Endothelial cell of umbilical vein (primary cell): Measurements from ENCODE around the gene MIF4GD. TPM values are rescaled to one million over a fixed set of nuclear protein-coding genes. Genes with fewer than 3 reads are reported as not detected.

ENCODE experiments used
- BruUV-seq: library from RNA; stranded (reverse); fragments of 400-500 nt; replicated peaks from 2 replicates; lab custom pipeline; 2021; lab: Mats Ljungman, UMichigan
- CTCF ChIA-PET: fragments of 300-600, 350-600 bp; sonication (Branson Sonifier 250); formaldehyde crosslinking; loops from one replicate; lab custom pipeline; 2021; ENCODE audit warnings: antibody characterized with exemption, inconsistent platforms; lab: Charles Lee
- POLR2A ChIA-PET: fragments of 300-600, 350-600 bp; sonication (Branson Sonifier 250); formaldehyde crosslinking; loops from one replicate; lab custom pipeline; 2021; ENCODE audit warnings: antibody characterized with exemption, inconsistent platforms; lab: Charles Lee
- DNase-seq: peaks from one replicate; pipeline ENCODE4 v3.0.0-alpha.2; 2011; ENCODE audit warnings: low read depth, low spot score
- FAIRE-seq: peaks from 2 replicates; lab custom pipeline; 2011; peaks lifted over from hg19 to GRCh38; lab: Jason Lieb, UNC
- H2AFZ ChIP-seq: 2 replicates; pipeline ENCODE4 v1.6.0; 2012; ENCODE audit warnings: low read depth, low read length, control low read depth, inconsistent platforms
- H3K27ac ChIP-seq: 2 replicates; pipeline ENCODE4 v1.5.1; 2011; ENCODE audit warnings: low read depth, mild to moderate bottlenecking, control low read depth, low read length, moderate library complexity; ENCODE audit not compliant: insufficient read depth
- H3K27me3 ChIP-seq, 2 experiments: 2 replicates each; pipeline versions ENCODE4 v1.6.0 to v1.6.1; 2011; ENCODE audit warnings: low read length in 2 of 2, mixed read lengths in 1 of 2; ENCODE audit not compliant: control insufficient read depth in 2 of 2, insufficient read depth in 2 of 2
- H3K36me3 ChIP-seq, 2 experiments: 2 replicates in 1 of 2; 3 replicates in 1 of 2; pipeline ENCODE4 v1.5.1; 2011; ENCODE audit warnings: low read length in 2 of 2, mild to moderate bottlenecking in 1 of 2, moderate library complexity in 1 of 2; ENCODE audit not compliant: control insufficient read depth in 2 of 2, insufficient read depth in 2 of 2; ENCODE audit errors: extremely low read depth in 1 of 2
- H3K4me1 ChIP-seq: 3 replicates; pipeline ENCODE4 v1.5.1; 2011; ENCODE audit warnings: mild to moderate bottlenecking, low read length; ENCODE audit not compliant: control insufficient read depth, insufficient read depth; ENCODE audit errors: extremely low read depth
- H3K4me2 ChIP-seq: 2 replicates; pipeline ENCODE4 v1.6.1; 2011; ENCODE audit warnings: low read length, control low read depth, mixed read lengths; ENCODE audit not compliant: insufficient read depth
- H3K4me3 ChIP-seq, 3 experiments: fragments of 200-600 bp in 1 of 3; sonication (generic), shearing (Covaris generic) in 1 of 3; replicated peaks in 1 of 3; 2 replicates each; pipeline ENCODE4 v1.5.1; 2011 to 2016; ENCODE audit warnings: control low read depth in 3 of 3, low read length in 3 of 3, mild to moderate bottlenecking in 2 of 3, inconsistent platforms in 1 of 3, low read depth in 1 of 3, moderate library complexity in 1 of 3; ENCODE audit not compliant: insufficient read depth in 1 of 3
- H3K79me2 ChIP-seq: 2 replicates; pipeline ENCODE4 v1.6.0; 2012; ENCODE audit warnings: low read length, inconsistent platforms; ENCODE audit not compliant: control insufficient read depth, insufficient read depth
- H3K9ac ChIP-seq: replicated peaks from 2 replicates; pipeline ENCODE3; 2011; ENCODE audit warnings: low read length, control low read depth; ENCODE audit not compliant: insufficient read depth; ENCODE audit errors: extremely low read depth
- H3K9me1 ChIP-seq: replicated peaks from 3 replicates; pipeline ENCODE4 v1.6.0; 2011; ENCODE audit warnings: mild to moderate bottlenecking, low read length; ENCODE audit not compliant: control insufficient read depth, insufficient read depth; ENCODE audit errors: extremely low read depth
- H3K9me3 ChIP-seq: replicated peaks from 2 replicates; pipeline ENCODE4 v1.5.1; 2012; ENCODE audit warnings: low read length, inconsistent platforms; ENCODE audit not compliant: control insufficient read depth, insufficient read depth
- H4K20me1 ChIP-seq: replicated peaks from 2 replicates; pipeline ENCODE3; 2011; ENCODE audit warnings: mild to moderate bottlenecking, low read length; ENCODE audit not compliant: control insufficient read depth, insufficient read depth; ENCODE audit errors: extremely low read depth
- CTCF ChIP-seq, 2 donors: IDR thresholded peaks; 1 replicate in 1 of 2; 2 replicates in 1 of 2; pipeline ENCODE4 v1.5.1; 2011; ENCODE audit warnings: low read length in 2 of 2, mild to moderate bottlenecking in 2 of 2, moderate library complexity in 2 of 2, control low read depth in 1 of 2, inconsistent platforms in 1 of 2, low read depth in 1 of 2; ENCODE audit not compliant: insufficient read depth in 1 of 2; ENCODE audit errors: extremely low read depth in 1 of 2
- EZH2 ChIP-seq: IDR thresholded peaks from 2 replicates; pipeline ENCODE4 v1.6.1; 2012; ENCODE audit warnings: borderline replicate concordance, low read depth, mild to moderate bottlenecking, moderate library complexity, low read length, inconsistent platforms; ENCODE audit not compliant: severe bottlenecking
- FOS ChIP-seq: IDR thresholded peaks from 2 replicates; pipeline ENCODE4 v1.6.1; 2011; ENCODE audit warnings: mild to moderate bottlenecking, low read length, moderate library complexity, borderline replicate concordance; ENCODE audit not compliant: insufficient read depth
- GATA2 ChIP-seq: IDR thresholded peaks from 2 replicates; pipeline ENCODE4 v1.7.0; 2011; ENCODE audit warnings: low read depth, mild to moderate bottlenecking, moderate library complexity, mixed read lengths, low read length; ENCODE audit not compliant: insufficient read length, insufficient read depth
- JUN ChIP-seq: IDR thresholded peaks from 2 replicates; pipeline ENCODE4 v1.6.1; 2011; ENCODE audit warnings: borderline replicate concordance, low read depth; ENCODE audit not compliant: insufficient read length, insufficient read depth
- MAX ChIP-seq: IDR thresholded peaks from 2 replicates; pipeline ENCODE4 v1.6.1; 2011; ENCODE audit not compliant: insufficient read depth, insufficient read length
- MYC ChIP-seq: IDR thresholded peaks from one replicate; pipeline ENCODE4 v1.6.1; 2011; ENCODE audit warnings: mild to moderate bottlenecking, low read depth, low read length
- POLR2A ChIP-seq: IDR thresholded peaks from 2 replicates; pipeline ENCODE4 v1.6.1; 2012; ENCODE audit warnings: low read depth, mild to moderate bottlenecking, control low read depth, low read length
- POLR2AphosphoS5 ChIP-seq: IDR thresholded peaks from 2 replicates; pipeline ENCODE4 v1.6.1; 2012; ENCODE audit warnings: low read depth, mild to moderate bottlenecking, control low read depth, low read length, moderate library complexity; ENCODE audit not compliant: insufficient read depth
- dilution Hi-C: fragments of 300-500 bp; cut with MboI; formaldehyde crosslinking; loops from one replicate; pipeline ENCODE4 v1.15.0; 2019; ENCODE audit warnings: low sequenced_read_pairs; ENCODE audit not compliant: extremely low pct_ligation_motif_present
- intact Hi-C: fragments of 100-400 bp; cut with micrococcal nuclease; formaldehyde crosslinking; loops from one replicate; pipeline ENCODE4 v1.10.0; 2022
- polyA plus RNA-seq, 4 experiments: library from polyadenylated mRNA; depleted of rRNA in 3 of 4; stranded (reverse) in 3 of 4; unstranded in 1 of 4; fragments of >200 nt; gene quantifications; 2 replicates each; pipeline versions ENCODE4 v1.2.1 to v1.2.3, GENCODE V29; 2011 to 2012; ENCODE audit warnings: missing spikeins in 1 of 4
- total RNA-seq: library from RNA; stranded (reverse); gene quantifications from 2 replicates; pipeline ENCODE4 v1.2.3, GENCODE V29; 2021

MIF4GD gene
- total and polyA plus RNA-seq, 2 donors (not counting 3 experiments of a cell fraction or from before 2014, with no cell fraction given) = 12.4 to 35.7 TPM

- intact Hi-C loops = no loop called here
- POLR2A ChIA-PET = no interaction called here
- CTCF ChIA-PET = interaction anchor here (1.2 to 1.8 kb wide), 4 partner anchors 10 to 117 kb away, joined by 3 to 7 read pairs (median 4); partner anchors contain the start of gene MIF4GD
These were observed 40.0 kb downstream of the MIF4GD start for GRCh38 chr17:75231071-75231470.

More at GRCh38 chr17:75231071-75231470, 40.0 kb downstream of the MIF4GD start:
- BruUV-seq = no TSS peak
- Histone ChIP-seq H3K9ac (no peak overlapping the region), H3K9me1 (no peaks in the 10 kb centered on the region), H4K20me1 (no peaks in the 10 kb centered on the region), H3K4me3 (no peak overlapping the region), H3K36me3 (peaks cover 9 to 40% of the 10 kb centered on the region in 2 experiments), H3K4me2 (no peak overlapping the region), H3K9me3 (no peaks in the 10 kb centered on the region), H3K79me2 (no peaks in the 10 kb centered on the region), H3K27me3 (no peaks in the 10 kb centered on the region), H2AFZ (no peak overlapping the region), H3K4me1 (no peaks in the 10 kb centered on the region), H3K27ac (no peak overlapping the region)
- FAIRE-seq (no peak), DNase-seq (no peak)
- no peak for TF ChIP-seq FOS
- no peak for TF ChIP-seq MYC
- no peak for TF ChIP-seq GATA2
- TF ChIP-seq CTCF (IDR thresholded peaks at IDR 0.05; ENCODE audit: extremely low read depth in 1 of 2, insufficient read depth in 1 of 2, low read depth in 1 of 2, low read length in 2 of 2) = no peak
- TF ChIP-seq JUN = no peak
- TF ChIP-seq POLR2AphosphoS5 = no peak
- no peak for TF ChIP-seq MAX
- TF ChIP-seq EZH2 = no peak
- TF ChIP-seq POLR2A = no peak
- dilution Hi-C loops = no loop called here
